Measurements from ENCODE around the gene ZNF512B.
A peak's percentile ranks its signal among the peaks of the same experiment; 100 is the strongest.

ZNF512B gene

DNA sequence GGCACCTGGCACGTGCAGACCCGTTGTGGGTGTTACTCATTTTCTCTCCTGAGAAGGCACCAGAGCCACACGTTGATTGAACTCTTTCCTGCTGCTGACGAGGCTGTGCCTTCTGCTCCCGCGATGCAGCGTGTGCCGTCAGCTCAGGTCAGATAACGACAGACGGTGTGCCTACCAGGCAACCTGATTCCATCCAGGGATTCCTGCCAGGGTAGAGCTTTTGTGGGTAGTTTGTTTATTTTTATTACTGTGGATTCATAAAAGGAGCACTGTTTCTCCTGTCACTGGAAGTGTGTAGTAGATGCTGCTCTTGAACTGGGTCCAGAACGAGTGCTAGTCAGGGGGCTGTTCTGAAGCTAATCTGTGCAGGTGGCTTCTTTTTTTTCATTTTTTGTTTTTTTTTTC lies 31.9 kb upstream of the ZNF512B start:
- POLR2A ChIA-PET: interaction anchor here (1.0 to 1.1 kb wide), 3 partner anchors 21 to 136 kb away, joined by 3 to 5 read pairs (median 4); partner anchors contain the start of genes PRPF6 and TPD52L2
- Histone ChIP-seq H3K9me3 (ENCODE audit: control insufficient read depth, insufficient read depth, low read depth, low read length) (no peaks in the 10 kb centered on the region), H3K36me3 (ENCODE audit: control insufficient read depth in 2 of 2, insufficient read depth in 1 of 2, low read length in 2 of 2) (peaks cover 33 to 78% of the 10 kb centered on the region in 2 experiments), H3K4me1 (ENCODE audit: control insufficient read depth, insufficient read depth, low read length) (no peaks in the 10 kb centered on the region; the same call in 1 of the 2 replicates), H3K27ac (ENCODE audit: extremely low read depth, low read depth, low read length) (peak overlapping the region; percentile 60), H3K4me3 (ENCODE audit: low read depth, low read length) (no peak overlapping the region)
- CTCF ChIA-PET: interaction anchor here (1.5 kb wide), 1 partner anchor 21 kb away, joined by 7 read pairs; the partner anchor contains the start of gene PRPF6
- TF ChIP-seq ZNF426 (tag by site-specific recombination; IDR thresholded peaks at IDR 0.05) (no peak), TCF7L2 (IDR thresholded peaks at IDR 0.05; ENCODE audit: borderline replicate concordance, low read depth, low read length) (no peak), FEZF1 (tag by site-specific recombination; IDR thresholded peaks at IDR 0.05) (peak; percentile 96), KLF8 (tag by site-specific recombination; IDR thresholded peaks at IDR 0.05) (peak; percentile 69), ZFHX2 (tag by site-specific recombination; conservative IDR thresholded peaks at IDR 0.05) (peak; percentile 42), ZNF121 (tag by site-specific recombination; IDR thresholded peaks at IDR 0.05) (no peak), ZNF239 (tag by site-specific recombination; IDR thresholded peaks at IDR 0.05) (no peak), SCRT1 (tag by site-specific recombination; IDR thresholded peaks at IDR 0.05; ENCODE audit: borderline replicate concordance) (peak; percentile 55), ZBTB21 (tag by site-specific recombination; IDR thresholded peaks at IDR 0.05) (peak; percentile 31; the same call in 1 of the 2 replicates), ZFP69B (tag by site-specific recombination; IDR thresholded peaks at IDR 0.05) (0 out of 2 replicates have a peak, but pooled peaks have one; percentile 24), ZNF341 (tag by site-specific recombination; IDR thresholded peaks at IDR 0.05; ENCODE audit: low read depth) (0 out of 2 replicates have a peak, but pooled peaks have one; percentile 35), OSR2 (tag by site-specific recombination; IDR thresholded peaks at IDR 0.05) (peak; percentile 98), ZNF555 (tag by site-specific recombination; conservative IDR thresholded peaks at IDR 0.05) (no peak), ZNF776 (tag by site-specific recombination; IDR thresholded peaks at IDR 0.05; ENCODE audit: borderline replicate concordance) (no peak), GLIS1 (tag by site-specific recombination; IDR thresholded peaks at IDR 0.05) (peak; percentile 74), ZBTB17 (tag by site-specific recombination; IDR thresholded peaks at IDR 0.05) (peak; percentile 89), ZNF629 (tag by site-specific recombination; IDR thresholded peaks at IDR 0.05) (peak; percentile 78), ZBTB20 (tag by site-specific recombination; IDR thresholded peaks at IDR 0.05) (peak; percentile 59), ZNF585B (tag by site-specific recombination; IDR thresholded peaks at IDR 0.05) (no peak), KLF9 (tag by site-specific recombination; IDR thresholded peaks at IDR 0.05; ENCODE audit: low read depth) (no peak), ZNF843 (tag by site-specific recombination; IDR thresholded peaks at IDR 0.05) (peak; percentile 95), ZNF654 (tag by site-specific recombination; IDR thresholded peaks at IDR 0.05; ENCODE audit: low read depth) (no peak)
- TF ChIP-seq, protein P1, sequence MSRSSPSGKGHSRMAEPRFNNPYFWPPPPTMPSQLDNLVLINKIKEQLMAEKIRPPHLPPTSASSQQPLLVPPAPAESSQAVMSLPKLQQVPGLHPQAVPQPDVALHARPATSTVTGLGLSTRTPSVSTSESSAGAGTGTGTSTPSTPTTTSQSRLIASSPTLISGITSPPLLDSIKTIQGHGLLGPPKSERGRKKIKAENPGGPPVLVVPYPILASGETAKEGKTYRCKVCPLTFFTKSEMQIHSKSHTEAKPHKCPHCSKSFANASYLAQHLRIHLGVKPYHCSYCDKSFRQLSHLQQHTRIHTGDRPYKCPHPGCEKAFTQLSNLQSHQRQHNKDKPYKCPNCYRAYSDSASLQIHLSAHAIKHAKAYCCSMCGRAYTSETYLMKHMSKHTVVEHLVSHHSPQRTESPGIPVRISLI (tag by site-specific recombination; IDR thresholded peaks at IDR 0.05): peak; percentile 95
- TF ChIP-seq, protein P2, sequence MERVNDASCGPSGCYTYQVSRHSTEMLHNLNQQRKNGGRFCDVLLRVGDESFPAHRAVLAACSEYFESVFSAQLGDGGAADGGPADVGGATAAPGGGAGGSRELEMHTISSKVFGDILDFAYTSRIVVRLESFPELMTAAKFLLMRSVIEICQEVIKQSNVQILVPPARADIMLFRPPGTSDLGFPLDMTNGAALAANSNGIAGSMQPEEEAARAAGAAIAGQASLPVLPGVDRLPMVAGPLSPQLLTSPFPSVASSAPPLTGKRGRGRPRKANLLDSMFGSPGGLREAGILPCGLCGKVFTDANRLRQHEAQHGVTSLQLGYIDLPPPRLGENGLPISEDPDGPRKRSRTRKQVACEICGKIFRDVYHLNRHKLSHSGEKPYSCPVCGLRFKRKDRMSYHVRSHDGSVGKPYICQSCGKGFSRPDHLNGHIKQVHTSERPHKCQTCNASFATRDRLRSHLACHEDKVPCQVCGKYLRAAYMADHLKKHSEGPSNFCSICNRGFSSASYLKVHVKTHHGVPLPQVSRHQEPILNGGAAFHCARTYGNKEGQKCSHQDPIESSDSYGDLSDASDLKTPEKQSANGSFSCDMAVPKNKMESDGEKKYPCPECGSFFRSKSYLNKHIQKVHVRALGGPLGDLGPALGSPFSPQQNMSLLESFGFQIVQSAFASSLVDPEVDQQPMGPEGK (tag by site-specific recombination; IDR thresholded peaks at IDR 0.05): peak; percentile 22; the same call in 1 of the 2 replicates
- TF ChIP-seq, protein P3, sequence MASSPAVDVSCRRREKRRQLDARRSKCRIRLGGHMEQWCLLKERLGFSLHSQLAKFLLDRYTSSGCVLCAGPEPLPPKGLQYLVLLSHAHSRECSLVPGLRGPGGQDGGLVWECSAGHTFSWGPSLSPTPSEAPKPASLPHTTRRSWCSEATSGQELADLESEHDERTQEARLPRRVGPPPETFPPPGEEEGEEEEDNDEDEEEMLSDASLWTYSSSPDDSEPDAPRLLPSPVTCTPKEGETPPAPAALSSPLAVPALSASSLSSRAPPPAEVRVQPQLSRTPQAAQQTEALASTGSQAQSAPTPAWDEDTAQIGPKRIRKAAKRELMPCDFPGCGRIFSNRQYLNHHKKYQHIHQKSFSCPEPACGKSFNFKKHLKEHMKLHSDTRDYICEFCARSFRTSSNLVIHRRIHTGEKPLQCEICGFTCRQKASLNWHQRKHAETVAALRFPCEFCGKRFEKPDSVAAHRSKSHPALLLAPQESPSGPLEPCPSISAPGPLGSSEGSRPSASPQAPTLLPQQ (tag by site-specific recombination; IDR thresholded peaks at IDR 0.05): peak; percentile 73
- TF ChIP-seq, protein P4, sequence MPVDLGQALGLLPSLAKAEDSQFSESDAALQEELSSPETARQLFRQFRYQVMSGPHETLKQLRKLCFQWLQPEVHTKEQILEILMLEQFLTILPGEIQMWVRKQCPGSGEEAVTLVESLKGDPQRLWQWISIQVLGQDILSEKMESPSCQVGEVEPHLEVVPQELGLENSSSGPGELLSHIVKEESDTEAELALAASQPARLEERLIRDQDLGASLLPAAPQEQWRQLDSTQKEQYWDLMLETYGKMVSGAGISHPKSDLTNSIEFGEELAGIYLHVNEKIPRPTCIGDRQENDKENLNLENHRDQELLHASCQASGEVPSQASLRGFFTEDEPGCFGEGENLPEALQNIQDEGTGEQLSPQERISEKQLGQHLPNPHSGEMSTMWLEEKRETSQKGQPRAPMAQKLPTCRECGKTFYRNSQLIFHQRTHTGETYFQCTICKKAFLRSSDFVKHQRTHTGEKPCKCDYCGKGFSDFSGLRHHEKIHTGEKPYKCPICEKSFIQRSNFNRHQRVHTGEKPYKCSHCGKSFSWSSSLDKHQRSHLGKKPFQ (tag by site-specific recombination; IDR thresholded peaks at IDR 0.05): peak; percentile 90; the same call in 1 of the 2 replicates
- TF ChIP-seq, protein P5, sequence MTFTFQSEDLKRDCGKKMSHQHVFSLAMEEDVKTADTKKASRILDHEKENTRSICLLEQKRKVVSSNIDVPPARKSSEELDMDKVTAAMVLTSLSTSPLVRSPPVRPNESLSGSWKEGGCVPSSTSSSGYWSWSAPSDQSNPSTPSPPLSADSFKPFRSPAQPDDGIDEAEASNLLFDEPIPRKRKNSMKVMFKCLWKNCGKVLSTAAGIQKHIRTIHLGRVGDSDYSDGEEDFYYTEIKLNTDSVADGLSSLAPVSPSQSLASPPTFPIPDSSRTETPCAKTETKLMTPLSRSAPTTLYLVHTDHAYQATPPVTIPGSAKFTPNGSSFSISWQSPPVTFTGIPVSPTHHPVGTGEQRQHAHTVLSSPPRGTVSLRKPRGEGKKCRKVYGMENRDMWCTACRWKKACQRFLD (tag by site-specific recombination; IDR thresholded peaks at IDR 0.05): no peak
- TF ChIP-seq, protein P6, sequence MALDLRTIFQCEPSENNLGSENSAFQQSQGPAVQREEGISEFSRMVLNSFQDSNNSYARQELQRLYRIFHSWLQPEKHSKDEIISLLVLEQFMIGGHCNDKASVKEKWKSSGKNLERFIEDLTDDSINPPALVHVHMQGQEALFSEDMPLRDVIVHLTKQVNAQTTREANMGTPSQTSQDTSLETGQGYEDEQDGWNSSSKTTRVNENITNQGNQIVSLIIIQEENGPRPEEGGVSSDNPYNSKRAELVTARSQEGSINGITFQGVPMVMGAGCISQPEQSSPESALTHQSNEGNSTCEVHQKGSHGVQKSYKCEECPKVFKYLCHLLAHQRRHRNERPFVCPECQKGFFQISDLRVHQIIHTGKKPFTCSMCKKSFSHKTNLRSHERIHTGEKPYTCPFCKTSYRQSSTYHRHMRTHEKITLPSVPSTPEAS (tag by site-specific recombination; IDR thresholded peaks at IDR 0.05): no peak
- TF ChIP-seq, protein P7, sequence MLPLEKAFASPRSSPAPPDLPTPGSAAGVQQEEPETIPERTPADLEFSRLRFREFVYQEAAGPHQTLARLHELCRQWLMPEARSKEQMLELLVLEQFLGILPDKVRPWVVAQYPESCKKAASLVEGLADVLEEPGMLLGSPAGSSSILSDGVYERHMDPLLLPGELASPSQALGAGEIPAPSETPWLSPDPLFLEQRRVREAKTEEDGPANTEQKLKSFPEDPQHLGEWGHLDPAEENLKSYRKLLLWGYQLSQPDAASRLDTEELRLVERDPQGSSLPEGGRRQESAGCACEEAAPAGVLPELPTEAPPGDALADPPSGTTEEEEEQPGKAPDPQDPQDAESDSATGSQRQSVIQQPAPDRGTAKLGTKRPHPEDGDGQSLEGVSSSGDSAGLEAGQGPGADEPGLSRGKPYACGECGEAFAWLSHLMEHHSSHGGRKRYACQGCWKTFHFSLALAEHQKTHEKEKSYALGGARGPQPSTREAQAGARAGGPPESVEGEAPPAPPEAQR (tag by site-specific recombination; IDR thresholded peaks at IDR 0.05): 0 out of 2 replicates have a peak, but pooled peaks have one; percentile 37

Data from HEK293 (cell line).